Activated T-cell treated with anti-CD3 and anti-CD28 coated beads, Interleukin-2, amount 50 U/mL, for 72 hours (primary cell): Measurements from ENCODE around the gene MYO9B. TPM values are rescaled to one million over a fixed set of nuclear protein-coding genes. Genes with fewer than 3 reads are reported as not detected.
A peak's percentile ranks its signal among the peaks of the same experiment; 100 is the strongest.

Experiments used
- ATAC-seq, 2 donors: fragments of 150-1000 bp; cut with Tn5 transposase; replicated peaks in 1 of 2; 2 replicates each; pipeline ENCODE4 v1.10.0; 2021; ENCODE audit warnings: moderate library complexity in 2 of 2, mild to moderate bottlenecking in 1 of 2
- DNase-seq, 2 donors: peaks; one replicate each; pipeline ENCODE4 v3.0.0; 2021 to 2022; ENCODE audit warnings: mixed read lengths in 1 of 2
- H3K27ac Mint-ChIP-seq: one replicate; pipeline ENCODE4 v1.8.0; 2022; ENCODE audit warnings: mild to moderate bottlenecking, moderate library complexity, mixed read lengths
- H3K27me3 Mint-ChIP-seq: one replicate; pipeline ENCODE4 v1.8.0; 2022; ENCODE audit warnings: low read depth, mixed read lengths
- H3K36me3 Mint-ChIP-seq, 2 donors: one replicate each; pipeline ENCODE4 v1.8.0; 2022; ENCODE audit warnings: mixed read lengths in 2 of 2, mild to moderate bottlenecking in 1 of 2; ENCODE audit not compliant: insufficient read depth in 2 of 2
- H3K4me1 Mint-ChIP-seq: one replicate; pipeline ENCODE4 v1.8.0; 2022; ENCODE audit warnings: low read depth, mixed read lengths
- H3K4me3 Mint-ChIP-seq, 2 donors: one replicate each; pipeline ENCODE4 v1.8.0; 2022; ENCODE audit warnings: mild to moderate bottlenecking in 2 of 2, mixed read lengths in 2 of 2, moderate library complexity in 2 of 2
- H3K9me3 Mint-ChIP-seq, 2 donors: one replicate each; pipeline ENCODE4 v1.8.0; 2022; ENCODE audit warnings: mixed read lengths in 2 of 2
- total RNA-seq, 2 donors: library from RNA; stranded (reverse); gene quantifications; one replicate each; pipeline ENCODE4 v1.2.3, GENCODE V29; 2022

MYO9B gene
- total RNA-seq, 2 donors from 2014 or later, result 106 to 135 TPM

- DNase-seq (no peak), ATAC-seq (no peak)
- Mint-ChIP-seq H3K27ac (no peak overlapping the region), H3K4me1 (peaks cover 29% of the 10 kb centered on the region), H3K4me3 (no peak overlapping the region), H3K27me3 (no peaks in the 10 kb centered on the region), H3K9me3 (no peaks in the 10 kb centered on the region), H3K36me3 (peaks cover 0 to 7% of the 10 kb centered on the region in 2 donors)
Observed at GRCh38 chr19:17118957-17119356, 43.4 kb downstream of the MYO9B start.

GRCh38 chr19:17121736-17122293, 46.2 kb downstream of the MYO9B start:
- no peak for ATAC-seq
- peak; percentile 10 to 21 for DNase-seq
- no peak overlapping the region for H3K27ac Mint-ChIP-seq
- no peak overlapping the region for H3K4me3 Mint-ChIP-seq
- H3K9me3 Mint-ChIP-seq, result no peaks in the 10 kb centered on the region
- H3K4me1 Mint-ChIP-seq, result peaks cover 57% of the 10 kb centered on the region
- H3K36me3 Mint-ChIP-seq, result peaks cover 0 to 4% of the 10 kb centered on the region in 2 donors
- H3K27me3 Mint-ChIP-seq, result no peaks in the 10 kb centered on the region

DNA sequence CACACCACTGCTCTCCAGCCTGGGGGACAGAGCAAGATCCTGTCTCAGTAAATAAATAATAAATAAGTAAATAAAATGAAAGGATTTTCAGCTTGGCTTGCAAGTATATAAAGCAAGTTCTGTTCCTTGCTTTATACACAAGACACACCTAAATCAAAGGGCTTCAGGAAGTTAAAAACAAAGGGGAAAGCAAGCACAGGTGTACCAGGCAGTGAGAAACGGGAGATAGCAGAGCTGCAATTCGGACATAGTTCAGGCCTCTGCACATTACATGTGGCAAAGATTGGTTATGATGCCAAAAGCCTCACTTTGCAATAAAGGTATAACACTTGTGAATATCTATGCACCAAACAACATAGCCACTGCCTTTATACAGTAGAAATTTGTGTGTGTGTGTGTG, 47.5 kb downstream of the MYO9B start:
- H3K4me3 Mint-ChIP-seq, result no peak overlapping the region
- no peak for ATAC-seq
- H3K27ac Mint-ChIP-seq, result peak overlapping the region; percentile 2
- peaks cover 0 to 4% of the 10 kb centered on the region in 2 donors for H3K36me3 Mint-ChIP-seq
- peaks cover 65% of the 10 kb centered on the region for H3K4me1 Mint-ChIP-seq
- no peaks in the 10 kb centered on the region for H3K9me3 Mint-ChIP-seq
- no peaks in the 10 kb centered on the region for H3K27me3 Mint-ChIP-seq
- no peak for DNase-seq

GRCh38 chr19:17124025-17124424, 48.4 kb downstream of the MYO9B start:
- H3K4me3 Mint-ChIP-seq, result peak overlapping the region in 1 of 2 donors; percentile 19
- ATAC-seq, result no peak
- H3K9me3 Mint-ChIP-seq, result no peaks in the 10 kb centered on the region
- H3K27me3 Mint-ChIP-seq, result no peaks in the 10 kb centered on the region
- peaks cover 0 to 3% of the 10 kb centered on the region in 2 donors for H3K36me3 Mint-ChIP-seq
- DNase-seq, result no peak
- peak overlapping the region; percentile 92 for H3K27ac Mint-ChIP-seq
- peaks cover 65% of the 10 kb centered on the region for H3K4me1 Mint-ChIP-seq

GRCh38 chr19:17125062-17125727, 49.6 kb downstream of the MYO9B start:
- Mint-ChIP-seq H3K4me3 (peak overlapping the region; percentile 92 to 98), H3K27me3 (no peaks in the 10 kb centered on the region), H3K36me3 (peaks cover 0 to 2% of the 10 kb centered on the region in 2 donors), H3K4me1 (peaks cover 65% of the 10 kb centered on the region), H3K9me3 (no peaks in the 10 kb centered on the region), H3K27ac (peak overlapping the region; percentile 98)
- DNase-seq (peak; percentile 12 to 60), ATAC-seq (peak; percentile 86 to 91)

DNA sequence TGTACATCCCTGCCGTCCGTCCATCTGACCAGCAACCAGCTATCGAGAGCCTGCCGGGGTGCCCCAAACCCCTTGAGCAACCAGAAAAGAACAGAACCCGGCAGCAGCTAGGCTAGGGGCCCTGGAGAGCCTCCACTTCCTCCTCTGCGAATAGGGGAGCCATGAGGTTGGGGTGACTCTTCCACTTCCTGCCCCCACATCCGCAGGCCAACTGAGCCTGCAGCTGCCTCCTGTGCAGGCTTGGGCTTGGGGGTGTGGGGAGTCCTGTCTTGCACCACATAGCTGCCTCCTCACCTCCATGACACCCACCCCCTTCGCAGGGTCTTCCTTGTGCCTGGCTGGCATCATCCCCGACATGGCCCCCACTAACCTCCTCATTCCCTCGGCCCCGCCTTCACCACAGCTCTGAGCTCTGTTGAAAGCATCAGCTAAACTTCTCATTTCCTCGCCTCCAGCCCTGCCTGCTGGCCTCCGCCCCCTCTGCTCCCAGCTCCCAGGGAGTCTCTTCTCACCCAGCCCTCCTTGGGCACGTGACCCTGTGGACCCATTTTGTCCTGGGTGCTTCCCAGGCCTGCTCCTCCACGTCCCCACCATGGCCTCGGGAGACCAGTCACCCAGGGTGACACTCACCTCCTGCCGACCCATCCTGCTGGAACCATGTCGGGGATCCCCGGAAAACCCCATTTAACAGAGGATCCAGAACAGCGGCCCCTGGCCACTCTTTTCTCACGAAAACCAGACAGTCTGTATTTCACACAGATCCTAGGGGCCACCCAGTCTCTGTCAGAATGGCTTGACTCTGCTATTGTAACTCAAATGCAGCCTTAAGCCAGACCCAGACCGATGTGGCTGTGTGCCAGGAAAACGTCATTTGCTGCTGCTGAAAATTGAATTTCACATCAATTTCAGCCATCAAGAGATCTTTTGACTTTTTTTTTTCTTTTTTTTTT, 50.4 kb downstream of the MYO9B start:
- peaks cover 0 to 2% of the 10 kb centered on the region in 2 donors for H3K36me3 Mint-ChIP-seq
- peak; percentile 86 to 88 for ATAC-seq
- H3K27me3 Mint-ChIP-seq, result no peaks in the 10 kb centered on the region
- H3K27ac Mint-ChIP-seq, result peak overlapping the region; percentile 98
- H3K4me1 Mint-ChIP-seq, result peaks cover 61% of the 10 kb centered on the region
- H3K9me3 Mint-ChIP-seq, result no peaks in the 10 kb centered on the region
- DNase-seq, result peak; percentile 71 to 80
- H3K4me3 Mint-ChIP-seq, result peak overlapping the region; percentile 92 to 98

DNA sequence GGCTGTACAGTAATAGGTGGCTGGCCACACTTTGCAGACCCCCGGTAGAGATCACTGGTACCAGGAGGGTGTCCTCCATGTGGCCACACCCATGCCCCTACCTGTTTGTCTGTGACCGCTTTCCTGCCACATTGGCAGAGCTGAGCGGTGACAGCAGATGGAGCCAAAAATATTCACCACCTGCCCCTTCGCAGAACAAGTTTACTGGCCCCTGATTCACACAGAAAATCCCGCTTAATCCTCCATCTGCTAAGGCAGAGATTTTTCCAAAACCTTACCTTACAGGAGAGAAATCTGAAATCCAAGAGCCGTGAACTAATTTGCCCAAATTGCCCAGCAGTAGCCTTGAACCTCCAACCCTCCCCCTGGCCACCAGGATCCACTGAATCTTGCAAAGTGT, 52.1 kb downstream of the MYO9B start:
- no peaks in the 10 kb centered on the region for H3K9me3 Mint-ChIP-seq
- ATAC-seq (no peak), DNase-seq (no peak)
- H3K27me3 Mint-ChIP-seq, result no peaks in the 10 kb centered on the region
- H3K27ac Mint-ChIP-seq, result no peak overlapping the region
- no peaks in the 10 kb centered on the region for H3K36me3 Mint-ChIP-seq
- peaks cover 47% of the 10 kb centered on the region for H3K4me1 Mint-ChIP-seq
- H3K4me3 Mint-ChIP-seq, result peak overlapping the region in 1 of 2 donors; percentile 92

DNA sequence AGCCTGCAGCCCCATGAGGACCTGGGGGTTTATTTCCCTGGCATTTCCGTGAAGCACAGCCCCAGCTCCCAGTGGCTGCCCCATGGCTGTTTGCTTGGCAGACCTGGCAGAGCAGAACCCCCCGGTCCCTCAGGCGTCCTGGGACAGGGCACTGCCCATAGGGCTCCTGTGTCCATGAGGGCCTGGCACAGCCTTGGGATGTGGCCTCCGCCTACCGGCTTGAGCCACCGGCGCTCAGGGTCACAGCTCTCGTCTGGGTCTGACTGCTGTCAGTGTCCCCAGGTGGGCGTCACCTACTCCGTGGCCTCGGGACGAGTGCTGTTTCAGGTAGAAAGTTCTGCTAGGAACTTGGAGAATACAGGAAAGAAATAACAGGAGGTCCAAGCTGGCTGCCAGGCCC, 52.8 kb downstream of the MYO9B start:
- no peak overlapping the region for H3K27ac Mint-ChIP-seq
- no peaks in the 10 kb centered on the region for H3K9me3 Mint-ChIP-seq
- no peaks in the 10 kb centered on the region for H3K27me3 Mint-ChIP-seq
- ATAC-seq, result no peak
- peaks cover 47% of the 10 kb centered on the region for H3K4me1 Mint-ChIP-seq
- H3K36me3 Mint-ChIP-seq, result no peaks in the 10 kb centered on the region
- H3K4me3 Mint-ChIP-seq, result no peak overlapping the region
- DNase-seq, result no peak

DNA sequence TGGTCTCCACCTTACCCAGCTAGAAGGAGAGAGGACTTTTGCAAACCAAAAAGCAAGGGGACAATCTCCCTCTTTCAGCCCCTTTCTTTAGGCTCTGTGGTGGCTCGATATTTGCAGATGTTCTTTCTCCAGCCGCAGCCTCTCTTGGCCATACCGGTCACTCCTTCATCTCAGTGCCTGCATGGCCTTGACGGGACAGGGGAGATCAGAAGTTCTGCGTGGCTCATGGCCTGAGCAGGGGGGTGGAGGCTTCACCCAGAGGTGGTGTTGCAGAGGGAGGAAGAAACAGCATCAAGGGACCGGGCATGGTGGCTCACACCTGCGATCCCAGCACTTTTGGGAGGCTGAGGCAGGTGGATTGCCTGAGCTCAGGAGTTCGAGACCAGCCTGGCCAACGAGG, 53.2 kb downstream of the MYO9B start:
- H3K4me3 Mint-ChIP-seq, result no peak overlapping the region
- peaks cover 48% of the 10 kb centered on the region for H3K4me1 Mint-ChIP-seq
- no peak overlapping the region for H3K27ac Mint-ChIP-seq
- no peaks in the 10 kb centered on the region for H3K9me3 Mint-ChIP-seq
- ATAC-seq (no peak), DNase-seq (no peak)
- H3K27me3 Mint-ChIP-seq, result no peaks in the 10 kb centered on the region
- H3K36me3 Mint-ChIP-seq, result no peaks in the 10 kb centered on the region

DNA sequence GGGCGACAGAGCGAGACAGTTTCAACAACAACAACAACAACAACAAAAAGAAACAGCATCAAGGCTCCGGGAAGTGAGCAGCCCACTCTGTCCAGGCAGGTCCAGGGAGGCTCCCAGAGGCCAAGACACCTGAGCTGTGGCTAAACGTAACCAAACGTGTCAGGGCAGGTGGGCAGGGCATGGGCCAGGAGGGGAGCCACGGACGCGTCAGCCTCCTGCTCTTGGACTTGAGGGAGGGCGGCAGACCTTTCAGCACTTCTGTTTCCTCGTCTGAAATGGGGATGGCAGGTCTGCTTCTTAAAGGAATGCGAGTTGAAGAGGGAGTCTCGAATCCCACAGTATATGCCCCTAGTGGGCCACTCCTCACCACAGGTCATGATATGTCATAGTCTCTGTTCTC, 53.8 kb downstream of the MYO9B start:
- Mint-ChIP-seq H3K27ac (no peak overlapping the region), H3K4me1 (peaks cover 48% of the 10 kb centered on the region), H3K4me3 (no peak overlapping the region), H3K27me3 (no peaks in the 10 kb centered on the region), H3K36me3 (no peaks in the 10 kb centered on the region), H3K9me3 (no peaks in the 10 kb centered on the region)
- ATAC-seq (no peak), DNase-seq (no peak)

DNA sequence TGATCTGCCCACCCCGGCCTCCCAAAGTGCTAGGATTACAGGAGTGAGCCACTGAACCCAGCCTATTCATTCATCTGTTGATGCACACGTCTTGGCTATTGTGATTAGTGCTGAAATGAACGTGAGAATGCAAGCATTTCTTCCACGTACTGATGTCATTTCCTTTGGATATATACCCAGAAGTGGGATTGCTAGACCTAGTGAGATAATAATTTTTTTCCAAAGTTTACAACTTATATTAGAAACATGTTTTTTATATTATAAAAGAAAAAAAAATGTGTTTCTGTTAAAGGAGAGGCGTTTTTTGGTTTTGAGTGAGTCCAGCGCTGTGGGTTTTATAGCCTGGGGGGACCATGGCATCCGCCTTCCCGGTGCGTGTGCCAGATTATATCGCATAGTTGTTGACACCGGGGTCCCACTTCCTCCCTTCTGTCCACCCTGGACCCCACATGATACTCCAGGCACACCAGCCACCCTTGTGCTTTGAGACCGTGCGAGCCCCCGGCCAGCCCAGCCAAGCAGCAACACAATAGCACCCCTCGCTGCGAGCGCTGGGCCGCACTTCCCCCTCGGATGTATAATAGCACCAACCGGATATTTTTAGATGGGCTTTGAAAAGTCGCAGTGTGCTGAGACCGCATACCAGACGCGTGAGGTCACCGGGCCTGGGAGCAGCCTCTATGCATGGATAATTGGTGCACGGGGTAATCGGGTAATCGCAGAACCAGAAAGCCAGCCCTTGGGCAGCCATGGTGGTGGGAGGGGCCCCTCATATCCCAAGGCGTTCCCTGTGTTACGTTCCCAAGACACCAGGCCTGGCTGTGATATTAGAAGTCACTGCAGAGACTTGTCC, 59.6 kb downstream of the MYO9B start:
- Mint-ChIP-seq H3K27ac (no peak overlapping the region), H3K36me3 (peaks cover 0 to 6% of the 10 kb centered on the region in 2 donors), H3K4me3 (peak overlapping the region; percentile 43 to 61), H3K9me3 (no peaks in the 10 kb centered on the region), H3K4me1 (peaks cover 28% of the 10 kb centered on the region), H3K27me3 (no peaks in the 10 kb centered on the region)
- ATAC-seq (peak; percentile 57 to 61), DNase-seq (peak; percentile 17 to 28)

GRCh38 chr19:17136021-17136420, 60.4 kb downstream of the MYO9B start:
- Mint-ChIP-seq H3K4me1 (peaks cover 25% of the 10 kb centered on the region), H3K36me3 (peaks cover 0 to 6% of the 10 kb centered on the region in 2 donors), H3K27me3 (no peaks in the 10 kb centered on the region), H3K9me3 (no peaks in the 10 kb centered on the region), H3K4me3 (no peak overlapping the region), H3K27ac (no peak overlapping the region)
- ATAC-seq (no peak), DNase-seq (no peak)
